B cell (primary cell): ENCODE data around the gene CACNA1F. TPM values are rescaled to one million over a fixed set of nuclear protein-coding genes. Genes with fewer than 3 reads are reported as not detected.

Source experiments
- ATAC-seq: fragments of 200-7000 bp; cut with Tn5 transposase; one replicate; pipeline ENCODE4 v1.10.0; 2021; ENCODE audit warnings: low read depth, mild to moderate bottlenecking, moderate number of reproducible peaks, moderate library complexity
- CTCF ChIA-PET: fragments of 350-600 bp; sonication (Branson Sonifier 250); formaldehyde crosslinking; loops from one replicate; lab custom pipeline; 2021; ENCODE audit warnings: antibody characterized with exemption, inconsistent platforms; lab: Charles Lee
- POLR2A ChIA-PET: fragments of 350-600 bp; sonication (Branson Sonifier 250); formaldehyde crosslinking; loops from one replicate; lab custom pipeline; 2021; ENCODE audit warnings: antibody characterized with exemption; lab: Charles Lee
- DNase-seq: peaks from one replicate; pipeline ENCODE4 v3.0.0; 2013
- H2AFZ ChIP-seq: 2 replicates; pipeline ENCODE4 v1.6.1; 2012; ENCODE audit warnings: mild to moderate bottlenecking, low read depth, low read length; ENCODE audit not compliant: insufficient read depth, poor library complexity, severe bottlenecking
- H3K27ac ChIP-seq, 2 donors: 1 replicate in 1 of 2; 2 replicates in 1 of 2; pipeline ENCODE4 v1.5.1; 2012 to 2013; ENCODE audit warnings: low read length in 2 of 2, mild to moderate bottlenecking in 2 of 2, moderate library complexity in 1 of 2
- H3K27me3 ChIP-seq, 4 experiments: fragments of 200-600 bp in 1 of 4; sonication (generic) in 1 of 4; replicated peaks in 1 of 4; 1 replicate in 2 of 4; 2 replicates in 2 of 4; pipeline versions ENCODE4 v1.6.1 to v1.7.0; 2013 to 2016; ENCODE audit warnings: low read length in 3 of 4, mild to moderate bottlenecking in 2 of 4, mixed read lengths in 1 of 4, moderate library complexity in 1 of 4; ENCODE audit not compliant: insufficient read depth in 4 of 4, control insufficient read depth in 3 of 4; ENCODE audit errors: control extremely low read depth in 1 of 4
- H3K36me3 ChIP-seq, 2 experiments: replicated peaks in 1 of 2; 1 replicate in 1 of 2; 2 replicates in 1 of 2; pipeline versions ENCODE4 v1.6.1 to v1.7.1; 2013; ENCODE audit warnings: low read length in 1 of 2; ENCODE audit not compliant: insufficient read depth in 2 of 2, control insufficient read depth in 1 of 2; ENCODE audit errors: control extremely low read depth in 1 of 2, extremely low read depth in 1 of 2
- H3K4me1 ChIP-seq, 2 donors: fragments of 200-600 bp in 1 of 2; sonication (generic) in 1 of 2; 1 replicate in 1 of 2; 2 replicates in 1 of 2; pipeline versions ENCODE4 v1.5.1 to v1.6.1; 2013 to 2017; ENCODE audit warnings: low read length in 2 of 2; ENCODE audit not compliant: control insufficient read depth in 2 of 2, insufficient read depth in 2 of 2
- H3K4me2 ChIP-seq: replicated peaks from 2 replicates; pipeline ENCODE3; 2012; ENCODE audit warnings: mild to moderate bottlenecking, low read depth, low read length; ENCODE audit not compliant: poor library complexity, severe bottlenecking
- H3K4me3 ChIP-seq, 5 experiments: fragments of 200-600 bp in 1 of 5; sonication (generic) in 1 of 5; 1 replicate in 3 of 5; 2 replicates in 2 of 5; pipeline versions ENCODE4 v1.5.1 to v1.7.0; 2011 to 2016; ENCODE audit warnings: low read length in 4 of 5, mild to moderate bottlenecking in 4 of 5, low read depth in 2 of 5, control low read depth in 1 of 5, moderate library complexity in 1 of 5; ENCODE audit not compliant: insufficient read depth in 1 of 5; ENCODE audit errors: control extremely low read depth in 1 of 5, extremely low read depth in 1 of 5
- H3K79me2 ChIP-seq: fragments of 200-600 bp; sonication (generic); one replicate; pipeline ENCODE4 v1.6.0; 2016; ENCODE audit warnings: low read length; ENCODE audit not compliant: control insufficient read depth, insufficient read depth
- H3K9ac ChIP-seq: fragments of 200-600 bp; sonication (generic); 2 replicates; pipeline ENCODE4 v1.6.1; 2017; ENCODE audit warnings: mild to moderate bottlenecking, low read length, moderate library complexity
- H3K9me3 ChIP-seq, 3 donors: one replicate each; pipeline versions ENCODE4 v1.6.1 to v1.7.1; 2013; ENCODE audit warnings: low read length in 2 of 3; ENCODE audit not compliant: control insufficient read depth in 2 of 3, insufficient read depth in 1 of 3; ENCODE audit errors: control extremely low read depth in 1 of 3
- H4K20me1 ChIP-seq: 2 replicates; pipeline ENCODE4 v1.6.0; 2012; ENCODE audit warnings: mild to moderate bottlenecking, low read length; ENCODE audit not compliant: insufficient read depth, control insufficient read depth, poor library complexity, severe bottlenecking
- H3K27ac Mint-ChIP-seq: one replicate; pipeline ENCODE4 v1.8.0; 2021; ENCODE audit warnings: mixed read lengths
- H3K27me3 Mint-ChIP-seq: one replicate; pipeline ENCODE4 v1.8.0; 2021; ENCODE audit warnings: mixed read lengths
- H3K4me1 Mint-ChIP-seq: one replicate; pipeline ENCODE4 v1.8.0; 2021; ENCODE audit warnings: mixed read lengths
- H3K4me3 Mint-ChIP-seq: one replicate; pipeline ENCODE4 v1.8.0; 2021; ENCODE audit warnings: mixed read lengths
- H3K9me3 Mint-ChIP-seq: one replicate; pipeline ENCODE4 v1.8.0; 2022; ENCODE audit warnings: mixed read lengths; ENCODE audit not compliant: insufficient read depth
- EZH2 ChIP-seq: IDR thresholded peaks from 2 replicates; pipeline ENCODE4 v1.6.1; 2012; ENCODE audit warnings: borderline replicate concordance, low read depth, mild to moderate bottlenecking, moderate library complexity, low read length; ENCODE audit not compliant: insufficient read depth, poor library complexity, severe bottlenecking
- WGBS: methylation state at CpG from one replicate; pipeline ENCODE4 v1.1.5; 2013; ENCODE audit warnings: missing lambda C conversion rate; ENCODE audit not compliant: insufficient coverage; 5-methylcytosine and 5-hydroxymethylcytosine counted together
- intact Hi-C: fragments of 100-400 bp; cut with micrococcal nuclease; formaldehyde crosslinking; loops from one replicate; pipeline ENCODE4 v1.10.0; 2022
- polyA plus RNA-seq: library from polyadenylated mRNA; depleted of rRNA; stranded (reverse); fragments of >200 nt; gene quantifications from 2 replicates; pipeline ENCODE4 v1.2.3, GENCODE V29; 2012
- total RNA-seq, 2 donors: library from RNA; stranded (reverse); fragments of 120-200 nt in 1 of 2; gene quantifications; 1 replicate in 1 of 2; 2 replicates in 1 of 2; pipeline versions ENCODE4 v1.2.3 to v1.2.4, GENCODE V29; 2013 to 2022
- TF ChIP-seq, protein P1 (sequence below): fragments of 200-600 bp; IDR thresholded peaks from one replicate; pipeline ENCODE4 v1.8.0; 2022; ENCODE audit warnings: antibody characterized with exemption, mild to moderate bottlenecking

The CACNA1F gene
- total and polyA plus RNA-seq, 2 donors (not counting 1 experiment from before 2014, with no cell fraction given) = 6.7 to 9.3 TPM

DNA sequence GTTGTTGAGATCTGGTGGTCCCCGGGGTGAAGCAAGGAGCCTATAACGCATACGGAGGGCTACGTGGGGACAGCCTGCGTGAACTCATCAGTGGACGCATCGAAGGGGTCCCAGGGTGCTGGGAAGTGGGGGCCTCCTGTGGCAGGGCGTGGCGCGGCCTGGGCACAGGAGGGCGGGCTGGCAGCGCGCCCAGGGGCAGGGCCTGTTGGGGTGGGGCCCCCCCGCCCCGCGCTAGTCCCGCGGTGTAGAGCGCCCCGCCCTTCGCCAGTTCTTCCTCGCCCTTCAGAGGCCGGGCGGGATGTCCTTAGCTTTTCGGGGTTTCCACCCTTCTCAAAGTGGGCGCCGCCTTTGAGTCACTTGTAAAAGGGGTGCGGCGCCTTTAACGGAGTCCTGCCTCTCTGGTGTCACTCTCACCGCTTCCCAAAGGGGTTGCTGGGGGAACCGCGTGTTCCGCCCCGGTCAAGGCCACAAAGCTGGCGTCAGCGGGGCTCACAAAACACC, 60.8 kb downstream of the CACNA1F start:
- H3K4me1 Mint-ChIP-seq = peaks cover 44% of the 10 kb centered on the region
- peak overlapping the region; percentile 90 for H3K4me3 Mint-ChIP-seq
- peaks cover 9% of the 10 kb centered on the region for H4K20me1 ChIP-seq
- H3K27ac Mint-ChIP-seq = peak overlapping the region; percentile 92
- peak overlapping the region; percentile 53 to 74 (median 71) for H3K4me3 ChIP-seq
- DNase-seq (peak; percentile 81), ATAC-seq (peak; percentile 75)
- H3K27me3 Mint-ChIP-seq = no peaks in the 10 kb centered on the region
- peaks cover 0 to 16% of the 10 kb centered on the region in 2 experiments for H3K36me3 ChIP-seq
- 0% methylated on average over 10 of the region's 37 CpGs for WGBS
- peaks cover 15 to 45% of the 10 kb centered on the region in 2 donors for H3K4me1 ChIP-seq
- H2AFZ ChIP-seq = peak overlapping the region; percentile 65
- no peaks in the 10 kb centered on the region for H3K9me3 ChIP-seq
- no peaks in the 10 kb centered on the region for H3K9me3 Mint-ChIP-seq
- TF ChIP-seq, protein P1, sequence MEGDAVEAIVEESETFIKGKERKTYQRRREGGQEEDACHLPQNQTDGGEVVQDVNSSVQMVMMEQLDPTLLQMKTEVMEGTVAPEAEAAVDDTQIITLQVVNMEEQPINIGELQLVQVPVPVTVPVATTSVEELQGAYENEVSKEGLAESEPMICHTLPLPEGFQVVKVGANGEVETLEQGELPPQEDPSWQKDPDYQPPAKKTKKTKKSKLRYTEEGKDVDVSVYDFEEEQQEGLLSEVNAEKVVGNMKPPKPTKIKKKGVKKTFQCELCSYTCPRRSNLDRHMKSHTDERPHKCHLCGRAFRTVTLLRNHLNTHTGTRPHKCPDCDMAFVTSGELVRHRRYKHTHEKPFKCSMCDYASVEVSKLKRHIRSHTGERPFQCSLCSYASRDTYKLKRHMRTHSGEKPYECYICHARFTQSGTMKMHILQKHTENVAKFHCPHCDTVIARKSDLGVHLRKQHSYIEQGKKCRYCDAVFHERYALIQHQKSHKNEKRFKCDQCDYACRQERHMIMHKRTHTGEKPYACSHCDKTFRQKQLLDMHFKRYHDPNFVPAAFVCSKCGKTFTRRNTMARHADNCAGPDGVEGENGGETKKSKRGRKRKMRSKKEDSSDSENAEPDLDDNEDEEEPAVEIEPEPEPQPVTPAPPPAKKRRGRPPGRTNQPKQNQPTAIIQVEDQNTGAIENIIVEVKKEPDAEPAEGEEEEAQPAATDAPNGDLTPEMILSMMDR = no peak
- TF ChIP-seq EZH2 = no peak
- CTCF ChIA-PET = interaction anchor here (1.0 to 1.9 kb wide), 6 partner anchors 9 to 281 kb away, joined by 3 to 7 read pairs (median 4); no protein-coding TSS in a partner anchor
- H3K27ac ChIP-seq = peak overlapping the region; percentile 74 to 84
- peak overlapping the region; percentile 77 for H3K9ac ChIP-seq
- POLR2A ChIA-PET = interaction anchor here (1.4 to 2.5 kb wide), 2 partner anchors 17 to 18 kb away, joined by 4 to 13 read pairs; no protein-coding TSS in a partner anchor
- peaks cover 9% of the 10 kb centered on the region for H3K79me2 ChIP-seq
- H3K27me3 ChIP-seq = no peaks in the 10 kb centered on the region
- H3K4me2 ChIP-seq = peak overlapping the region; percentile 82
- intact Hi-C loops = loop anchor here (1.0 to 5.0 kb wide), 4 partner anchors 9 to 255 kb away; partner anchors contain the start of genes PIM2 and PRICKLE3

DNA sequence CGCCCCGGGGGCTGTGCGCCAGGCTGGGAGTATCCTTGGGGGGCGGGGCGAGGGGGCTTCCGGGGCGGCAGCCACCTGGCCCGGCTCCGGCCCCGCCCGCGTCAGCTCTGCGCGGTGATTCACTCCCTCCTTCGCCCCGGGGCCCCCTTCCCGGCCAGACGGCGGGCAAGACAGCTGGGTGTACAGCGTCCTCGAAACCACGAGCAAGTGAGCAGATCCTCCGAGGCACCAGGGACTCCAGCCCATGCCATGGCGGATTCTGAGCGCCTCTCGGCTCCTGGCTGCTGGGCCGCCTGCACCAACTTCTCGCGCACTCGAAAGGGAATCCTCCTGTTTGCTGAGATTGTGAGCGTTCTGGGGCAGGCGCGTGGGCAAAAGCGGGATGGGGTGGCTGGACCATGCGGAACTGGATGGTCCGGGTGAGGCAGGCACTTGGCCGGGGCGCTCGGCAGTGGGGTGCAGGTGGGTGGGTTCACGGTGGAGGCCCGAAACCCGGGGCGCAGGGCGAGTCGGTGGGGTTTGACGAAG, 61.3 kb downstream of the CACNA1F start, which contains the start of gene PLP2:
Gene PLP2 (plus strand): TSS at position 147 of the 528 bp plus-strand sequence. CDS start 103 bp downstream, at position 250.
- peaks cover 0 to 16% of the 10 kb centered on the region in 2 experiments for H3K36me3 ChIP-seq
- CTCF ChIA-PET = interaction anchor here (1.0 to 1.9 kb wide), 5 partner anchors 8 to 280 kb away, joined by 3 to 7 read pairs (median 4); no protein-coding TSS in a partner anchor
- WGBS = 0% methylated on average over 43 of the region's 46 CpGs

More for the DNA sequence above, 61.3 kb downstream of the CACNA1F start, which contains the start of gene PLP2:
- H3K27me3 Mint-ChIP-seq = no peaks in the 10 kb centered on the region
- peak within 1 kb of the TSS; percentile 65 for H2AFZ ChIP-seq
- peaks cover 46% of the 10 kb centered on the region for H3K4me1 Mint-ChIP-seq
- peak within 1 kb of the TSS; percentile 82 for H3K4me2 ChIP-seq
- peak within 1 kb of the TSS; percentile 77 for H3K9ac ChIP-seq
- H3K9me3 Mint-ChIP-seq = no peaks in the 10 kb centered on the region
- intact Hi-C loops = loop anchor here (1.0 to 5.0 kb wide), 4 partner anchors 9 to 255 kb away; partner anchors contain the start of genes PIM2 and PRICKLE3
- H4K20me1 ChIP-seq = peaks cover 9% of the 10 kb centered on the region
- peak within 1 kb of the TSS; percentile 90 for H3K4me3 Mint-ChIP-seq
- H3K4me3 ChIP-seq = peak within 1 kb of the TSS; percentile 53 to 74 (median 71)
- no peaks in the 10 kb centered on the region for H3K27me3 ChIP-seq
- H3K4me1 ChIP-seq = peaks cover 15 to 49% of the 10 kb centered on the region in 2 donors
- H3K79me2 ChIP-seq = peaks cover 9% of the 10 kb centered on the region
- no peaks in the 10 kb centered on the region for H3K9me3 ChIP-seq
- peak within 1 kb of the TSS; percentile 92 for H3K27ac Mint-ChIP-seq
- peak within 1 kb of the TSS; percentile 74 to 84 for H3K27ac ChIP-seq
- ATAC-seq (peak; percentile 46), DNase-seq (peak; percentile 66)
- TF ChIP-seq, protein P1 = no peak
- TF ChIP-seq EZH2 = no peak
- POLR2A ChIA-PET = interaction anchor here (1.0 to 2.5 kb wide), 3 partner anchors 16 to 129 kb away, joined by 4 to 13 read pairs (median 5); partner anchors contain the start of gene TFE3
